T-helper 9 cell (primary cell): ENCODE data around the gene SMTN.
"Not testable (repeated sequence)": the region's sequence is repeated elsewhere in the genome, so short reads cannot be mapped to it uniquely, and the experiment has no call there.

Source experiments
- DNase-seq: peaks from one replicate; pipeline ENCODE4 v3.0.0-alpha.2; 2020

The SMTN gene

GRCh38 chr22:31073545-31074145 lies 7.5 kb upstream of the SMTN start:
- DNase-seq: not testable (repeated sequence)

DNA sequence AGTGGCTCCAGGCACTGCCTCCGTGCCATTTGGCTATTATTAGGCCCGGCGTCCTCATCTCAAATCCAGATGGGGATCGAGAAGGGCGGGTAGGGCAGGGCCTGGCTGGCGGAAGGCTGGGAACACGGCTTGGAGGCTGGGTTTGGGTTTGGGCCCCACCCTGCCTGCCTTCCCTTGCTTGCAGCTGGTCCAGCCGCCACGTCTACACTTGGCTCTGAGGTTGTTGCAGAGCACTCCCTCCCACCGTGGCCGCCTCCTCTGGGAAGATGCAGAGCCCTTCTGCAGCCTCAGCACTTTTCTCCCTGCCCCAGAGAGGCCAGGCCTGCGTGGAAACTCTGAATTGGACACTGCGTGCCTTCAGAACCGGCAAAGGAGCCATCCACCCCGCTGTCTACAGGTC lies 5.2 kb upstream of the SMTN start:
- DNase-seq: no peak

DNA sequence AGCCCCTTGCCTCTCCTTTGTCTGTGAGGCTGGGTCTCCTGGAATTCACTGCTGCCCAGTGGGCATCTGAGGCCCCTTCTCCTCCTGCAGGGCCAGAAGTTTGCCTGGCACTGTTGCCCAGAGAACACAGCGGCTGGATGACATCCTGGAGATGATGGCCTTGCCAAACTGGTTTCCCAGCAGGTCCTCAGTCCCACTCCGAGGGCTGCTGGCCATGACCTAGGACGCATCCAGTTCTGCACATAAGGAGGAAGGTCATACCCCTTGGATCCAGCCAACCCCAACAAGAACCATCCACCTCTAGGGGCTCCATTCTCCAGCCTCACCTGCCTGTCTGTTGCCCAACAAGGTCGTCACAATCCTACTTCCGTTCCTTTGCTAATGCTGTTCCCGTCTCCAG lies 3.4 kb upstream of the SMTN start:
- no peak for DNase-seq

- DNase-seq: not testable (repeated sequence)
Observed at GRCh38 chr22:31078389-31078788, 2.7 kb upstream of the SMTN start.

DNA sequence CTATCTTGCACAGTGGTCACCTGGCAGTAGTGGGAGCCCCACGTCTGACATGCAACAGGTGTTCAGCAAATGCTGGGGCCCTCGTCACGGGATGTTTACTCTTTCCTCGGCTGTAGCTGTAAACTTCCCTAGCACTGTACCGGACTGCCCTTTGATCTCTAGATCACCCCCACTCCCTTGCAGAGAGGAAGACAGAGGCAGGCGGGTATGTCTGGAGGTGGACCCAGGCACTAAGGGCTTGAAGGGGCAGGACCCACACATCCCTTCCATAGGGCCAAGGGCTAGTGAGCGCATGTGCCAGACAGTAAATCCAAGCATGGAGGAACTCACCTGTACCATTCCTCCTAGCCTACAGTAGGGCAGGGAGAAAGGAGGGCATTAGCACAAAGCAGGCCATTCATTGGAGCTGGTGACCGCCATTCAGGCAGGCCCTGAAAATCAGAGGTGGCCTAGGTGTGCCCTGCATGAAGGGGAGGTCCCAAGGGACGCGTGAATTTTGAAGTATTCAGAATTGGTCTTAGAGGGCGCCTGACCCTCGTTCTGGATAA lies 1.9 kb upstream of the SMTN start:
- no peak for DNase-seq

DNA sequence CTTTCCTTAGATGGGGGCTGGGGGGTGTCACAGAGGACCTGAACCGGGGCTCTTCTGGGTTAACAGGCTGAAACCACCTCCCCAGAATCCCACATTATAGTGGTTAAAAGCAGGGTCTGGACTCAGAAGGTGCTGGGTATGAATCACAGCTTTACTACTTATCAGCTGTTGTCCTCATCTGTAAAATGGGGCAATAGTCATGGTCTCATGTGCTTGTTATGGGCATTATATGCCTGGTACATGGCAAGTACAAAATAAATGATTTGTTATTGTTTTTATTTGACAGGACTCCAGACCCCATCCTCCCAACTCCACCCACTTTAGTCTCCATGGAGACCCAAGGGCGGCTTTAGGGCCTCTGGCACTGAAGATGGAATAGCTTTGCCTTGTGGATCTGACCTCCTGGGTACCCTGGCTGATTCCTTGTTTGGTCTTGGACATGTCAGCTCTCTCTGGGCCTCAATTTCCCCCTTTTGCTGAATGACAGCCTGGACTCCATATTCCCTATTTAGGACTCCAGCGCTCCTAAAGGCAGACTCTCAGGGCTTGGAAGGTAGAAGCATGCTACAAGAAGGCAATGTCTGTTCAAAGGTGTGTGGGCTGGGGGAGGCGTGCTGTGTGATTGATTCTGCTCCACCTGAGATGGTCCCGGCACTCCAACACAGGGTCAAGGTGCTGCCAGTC lies 812 bp upstream of the SMTN start:
- no peak for DNase-seq

DNA sequence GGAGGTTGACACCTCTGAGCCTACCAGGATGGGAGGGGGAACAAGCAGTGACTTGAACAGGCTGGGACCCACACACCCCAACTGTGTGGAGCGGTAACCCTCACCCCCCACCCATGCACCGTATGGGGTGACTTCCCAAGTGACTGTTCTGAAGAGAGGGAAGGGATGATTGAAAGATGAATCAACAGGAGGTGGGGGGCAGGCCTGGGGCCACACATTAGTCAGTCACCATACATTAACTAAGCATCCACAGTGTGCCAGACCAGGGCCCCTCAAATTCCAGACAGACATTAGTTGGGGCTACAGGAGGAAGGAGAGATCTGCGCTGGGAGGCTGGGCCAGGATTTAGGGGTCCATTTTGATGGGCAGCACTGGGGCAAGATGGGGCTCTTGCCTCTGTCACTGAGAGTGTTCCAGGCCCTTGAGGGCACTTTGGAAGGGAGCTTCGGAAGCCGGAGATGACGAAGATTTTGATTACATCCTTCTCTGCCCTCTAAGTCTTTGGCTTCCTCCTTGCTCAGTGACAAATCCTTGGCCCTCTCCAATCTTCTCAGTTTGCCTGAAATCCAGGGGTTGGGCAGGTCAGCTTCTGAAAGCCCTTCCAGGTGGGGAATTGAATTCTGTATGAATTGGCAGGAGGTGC lies 966 bp downstream of the SMTN start:
- DNase-seq: no peak

- no peak for DNase-seq
Observed at GRCh38 chr22:31082606-31083376, 1.7 kb downstream of the SMTN start.

- DNase-seq: no peak
Observed at GRCh38 chr22:31083377-31083768, 2.3 kb downstream of the SMTN start.

GRCh38 chr22:31083923-31084810 lies 3.0 kb downstream of the SMTN start:
- DNase-seq: no peak

- peak; percentile 81 for DNase-seq
Observed at GRCh38 chr22:31084811-31085492, 3.8 kb downstream of the SMTN start.

DNA sequence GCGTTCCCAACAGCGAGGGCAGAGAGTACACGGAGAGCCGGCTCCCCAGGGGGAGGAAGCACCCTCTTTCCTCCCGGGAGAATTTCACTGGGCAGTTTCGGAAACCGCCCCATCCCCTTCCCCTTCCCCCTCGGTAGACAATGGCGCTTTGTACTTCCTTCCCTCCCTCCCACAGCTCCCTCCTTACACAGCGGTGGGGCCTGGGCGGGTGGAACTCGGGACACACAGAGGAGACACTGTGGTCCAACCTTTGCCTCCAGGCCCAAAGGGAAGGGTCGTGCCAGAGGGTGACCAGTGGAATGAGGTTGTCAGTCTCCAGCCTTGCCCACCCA lies 4.3 kb downstream of the SMTN start:
- no peak for DNase-seq

GRCh38 chr22:31085928-31086327 lies 4.8 kb downstream of the SMTN start:
- DNase-seq: no peak

GRCh38 chr22:31086703-31087330 lies 5.7 kb downstream of the SMTN start:
- DNase-seq: no peak

DNA sequence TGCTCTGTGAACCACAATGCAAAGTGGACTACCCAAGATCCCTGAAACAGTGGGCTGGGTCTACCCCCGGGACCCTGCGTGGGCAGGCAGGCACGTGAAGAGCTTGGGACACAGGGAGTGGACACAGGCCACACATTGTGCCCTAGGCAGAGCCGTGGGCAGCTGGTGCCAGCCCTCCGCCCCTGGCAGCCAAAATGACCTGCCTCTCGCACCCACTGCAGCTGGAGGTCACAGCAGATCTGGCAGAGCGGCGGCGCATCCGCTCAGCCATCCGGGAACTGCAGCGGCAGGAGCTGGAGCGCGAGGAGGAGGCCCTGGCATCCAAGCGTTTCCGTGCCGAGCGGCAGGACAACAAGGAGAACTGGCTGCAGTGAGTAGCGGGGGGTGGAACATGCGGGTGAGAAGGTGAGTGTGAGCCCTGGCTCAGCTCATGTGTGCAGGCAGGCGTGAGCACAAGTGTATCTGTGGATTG lies 6.7 kb downstream of the SMTN start:
- DNase-seq: no peak

DNA sequence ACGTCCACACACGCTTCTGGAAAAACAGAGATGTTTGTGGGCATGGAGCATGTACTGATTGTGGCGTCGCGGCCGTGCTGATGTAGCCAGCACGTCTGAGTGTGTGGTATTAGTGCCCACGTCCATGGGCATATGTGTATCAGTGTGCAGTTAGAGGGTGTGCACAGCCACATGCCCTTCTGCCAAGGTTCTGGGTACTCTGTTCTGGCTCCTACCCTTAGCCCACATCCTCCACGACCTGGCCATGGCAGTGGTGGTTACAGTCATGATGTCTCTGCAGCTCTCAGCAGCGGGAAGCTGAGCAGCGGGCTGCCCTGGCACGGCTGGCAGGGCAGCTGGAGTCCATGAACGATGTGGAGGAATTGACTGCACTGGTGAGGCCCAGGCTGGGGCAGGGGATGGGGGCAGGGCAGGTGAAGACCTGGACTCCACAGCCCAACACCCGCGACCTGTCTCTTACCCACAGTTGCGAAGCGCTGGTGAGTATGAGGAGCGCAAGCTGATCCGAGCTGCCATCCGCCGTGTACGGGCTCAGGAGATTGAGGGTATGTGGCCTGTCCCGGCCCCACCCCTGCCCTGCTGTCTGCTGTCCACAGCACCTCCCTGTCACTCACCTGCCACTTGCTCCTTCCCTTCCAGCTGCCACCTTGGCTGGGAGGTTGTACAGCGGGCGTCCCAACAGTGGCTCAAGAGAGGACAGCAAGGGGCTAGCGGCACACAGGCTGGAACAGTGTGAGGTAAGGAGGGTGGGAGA lies 7.3 kb downstream of the SMTN start:
- DNase-seq: no peak

GRCh38 chr22:31089160-31090100 lies 8.3 kb downstream of the SMTN start:
- DNase-seq: peak; percentile 25

- no peak for DNase-seq
Observed at GRCh38 chr22:31090217-31091085, 9.3 kb downstream of the SMTN start.
